Superior temporal gyrus (tissue), 1 donor: ENCODE measurements around the gene MUC5B.
"Not testable (repeated sequence)": the region's sequence is repeated elsewhere in the genome, so short reads cannot be mapped to it uniquely, and the experiment has no call there.

Experiments
- DNase-seq: peaks from one replicate; pipeline ENCODE4 v3.0.0-alpha.2; 2016; ENCODE audit errors: extremely low spot score

The MUC5B gene

GRCh38 chr11:1248951-1249350, 26.1 kb downstream of the MUC5B start:
- not testable (repeated sequence) for DNase-seq

- DNase-seq = not testable (repeated sequence)
Measured at GRCh38 chr11:1250411-1250810, 27.5 kb downstream of the MUC5B start.

GRCh38 chr11:1251236-1251770, 28.4 kb downstream of the MUC5B start:
- DNase-seq = no peak

- no peak for DNase-seq
Measured at GRCh38 chr11:1252371-1253102, 29.7 kb downstream of the MUC5B start.

DNA sequence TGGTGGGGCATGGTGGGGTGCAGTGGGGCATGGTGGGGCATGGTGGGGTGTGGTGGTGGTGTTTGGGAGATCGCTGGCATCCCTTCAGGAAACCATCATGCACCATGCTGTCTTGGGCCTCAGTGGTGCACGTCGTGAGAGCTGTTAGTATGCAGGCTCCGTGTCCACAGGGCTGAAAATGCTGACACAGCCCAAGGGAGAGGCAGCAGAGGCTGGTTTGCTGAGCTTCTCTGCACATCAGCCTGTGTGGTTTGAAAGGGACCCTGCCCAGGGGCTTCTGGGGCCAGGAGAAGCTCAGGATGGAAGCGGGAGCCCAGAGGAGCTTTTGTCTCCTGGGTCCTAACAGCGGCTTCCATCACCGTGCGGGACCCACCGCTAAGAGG, 30.2 kb downstream of the MUC5B start:
- no peak for DNase-seq

- no peak for DNase-seq
Measured at GRCh38 chr11:1254086-1254648, 31.3 kb downstream of the MUC5B start.

- no peak for DNase-seq
Measured at GRCh38 chr11:1254733-1255132, 31.9 kb downstream of the MUC5B start.

- no peak for DNase-seq
Measured at GRCh38 chr11:1255151-1255550, 32.3 kb downstream of the MUC5B start.

DNA sequence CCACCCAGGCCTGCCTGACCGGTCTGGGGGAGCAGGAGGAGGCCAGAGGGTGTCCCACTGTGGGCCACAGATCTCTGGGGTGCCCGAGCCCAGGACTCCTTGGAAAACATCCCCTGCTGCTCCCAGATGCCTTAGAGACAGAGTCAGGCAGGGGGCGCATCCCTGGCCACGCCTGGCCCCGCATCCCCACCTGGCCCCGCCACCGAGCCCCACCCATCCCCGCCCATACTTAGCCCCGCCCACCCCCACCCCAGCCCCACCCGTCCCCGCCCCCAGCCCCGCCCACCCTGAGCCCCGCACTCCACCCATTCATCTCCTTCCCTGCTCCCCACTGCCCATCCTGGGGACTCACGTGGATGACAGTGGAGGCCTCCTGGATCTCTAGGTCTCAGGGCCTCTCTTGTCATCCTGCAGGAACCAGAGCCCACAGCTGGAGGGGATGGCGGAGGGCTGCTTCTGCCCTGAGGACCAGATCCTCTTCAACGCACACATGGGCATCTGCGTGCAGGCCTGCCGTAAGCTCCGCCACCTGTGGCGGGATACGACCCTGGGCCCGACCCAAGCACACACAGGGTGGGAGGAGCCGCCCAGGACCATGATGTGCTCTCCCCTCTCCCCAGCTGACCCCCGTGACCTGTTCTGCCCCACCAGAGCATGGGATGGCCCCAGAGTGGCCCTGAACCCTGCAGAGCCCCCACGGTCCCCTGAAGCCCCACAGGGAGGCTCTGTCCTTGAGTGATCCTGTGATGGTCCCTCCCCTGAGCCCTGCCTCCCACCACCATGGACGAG, 33.6 kb downstream of the MUC5B start:
- DNase-seq = no peak

- DNase-seq = no peak
Measured at GRCh38 chr11:1257366-1257765, 34.5 kb downstream of the MUC5B start.

DNA sequence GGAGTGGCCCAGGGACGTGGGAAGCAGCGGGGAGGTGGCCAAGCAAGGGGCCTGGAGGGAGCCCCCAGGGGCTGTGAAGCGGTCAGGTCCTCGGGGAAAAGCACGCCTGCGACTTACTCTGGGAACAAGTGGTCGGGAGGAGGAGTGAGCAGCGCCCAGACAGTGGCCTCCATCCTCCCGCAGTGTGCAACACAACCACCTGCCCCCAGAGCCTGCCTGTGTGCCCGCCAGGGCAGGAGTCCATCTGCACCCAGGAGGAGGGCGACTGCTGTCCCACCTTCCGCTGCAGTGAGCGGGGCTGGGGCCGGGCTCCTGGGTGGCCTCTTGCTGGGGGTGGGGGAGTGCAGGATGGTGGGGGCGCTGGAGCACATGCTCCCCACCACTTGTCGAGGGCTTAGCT, 35.0 kb downstream of the MUC5B start:
- no peak for DNase-seq

GRCh38 chr11:1258401-1259075, 35.7 kb downstream of the MUC5B start:
- DNase-seq = no peak

GRCh38 chr11:1259076-1259461, 36.2 kb downstream of the MUC5B start:
- no peak for DNase-seq

DNA sequence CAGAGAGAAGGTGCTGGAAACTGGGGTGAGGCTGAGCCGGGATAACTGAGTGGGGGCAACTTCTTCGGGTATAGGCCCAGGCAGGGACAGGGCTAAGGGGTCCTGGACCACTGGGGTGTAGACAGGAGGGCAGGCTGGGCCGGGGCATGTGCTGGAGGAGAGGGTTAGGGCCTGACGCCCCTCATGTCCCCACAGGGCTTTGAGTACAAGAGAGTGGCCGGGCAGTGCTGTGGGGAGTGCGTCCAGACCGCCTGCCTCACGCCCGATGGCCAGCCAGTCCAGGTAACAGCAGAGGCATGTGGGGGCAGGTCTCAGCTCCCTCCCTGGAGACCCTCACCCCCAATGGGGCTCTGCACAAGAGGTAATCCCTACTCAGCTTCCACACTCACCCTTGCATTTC, 36.7 kb downstream of the MUC5B start:
- no peak for DNase-seq

DNA sequence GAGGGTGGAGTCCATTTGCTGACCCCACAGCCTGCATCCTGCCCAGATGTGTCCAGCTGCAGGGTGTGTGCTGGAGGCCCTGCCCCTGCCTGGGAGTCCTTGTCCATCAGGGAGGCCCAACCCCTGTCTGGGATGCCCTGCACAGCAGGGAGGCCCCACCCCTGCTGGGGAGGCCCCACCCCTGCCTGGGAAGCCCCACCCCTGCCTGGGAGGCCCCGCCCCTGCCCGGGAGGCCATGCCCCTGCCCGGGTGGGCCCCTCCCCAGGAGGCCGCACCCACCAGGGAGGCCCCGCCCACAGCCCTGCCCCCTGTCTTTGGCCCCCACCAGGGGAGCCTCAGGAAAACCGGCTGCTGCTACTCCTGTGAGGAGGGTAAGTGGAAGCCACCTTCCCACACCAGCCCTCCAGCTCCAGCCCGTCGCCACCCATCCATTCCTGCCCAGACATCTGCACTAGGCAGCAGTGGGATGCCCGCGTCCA, 37.2 kb downstream of the MUC5B start:
- no peak for DNase-seq

- DNase-seq = no peak
Measured at GRCh38 chr11:1260620-1261019, 37.8 kb downstream of the MUC5B start.

DNA sequence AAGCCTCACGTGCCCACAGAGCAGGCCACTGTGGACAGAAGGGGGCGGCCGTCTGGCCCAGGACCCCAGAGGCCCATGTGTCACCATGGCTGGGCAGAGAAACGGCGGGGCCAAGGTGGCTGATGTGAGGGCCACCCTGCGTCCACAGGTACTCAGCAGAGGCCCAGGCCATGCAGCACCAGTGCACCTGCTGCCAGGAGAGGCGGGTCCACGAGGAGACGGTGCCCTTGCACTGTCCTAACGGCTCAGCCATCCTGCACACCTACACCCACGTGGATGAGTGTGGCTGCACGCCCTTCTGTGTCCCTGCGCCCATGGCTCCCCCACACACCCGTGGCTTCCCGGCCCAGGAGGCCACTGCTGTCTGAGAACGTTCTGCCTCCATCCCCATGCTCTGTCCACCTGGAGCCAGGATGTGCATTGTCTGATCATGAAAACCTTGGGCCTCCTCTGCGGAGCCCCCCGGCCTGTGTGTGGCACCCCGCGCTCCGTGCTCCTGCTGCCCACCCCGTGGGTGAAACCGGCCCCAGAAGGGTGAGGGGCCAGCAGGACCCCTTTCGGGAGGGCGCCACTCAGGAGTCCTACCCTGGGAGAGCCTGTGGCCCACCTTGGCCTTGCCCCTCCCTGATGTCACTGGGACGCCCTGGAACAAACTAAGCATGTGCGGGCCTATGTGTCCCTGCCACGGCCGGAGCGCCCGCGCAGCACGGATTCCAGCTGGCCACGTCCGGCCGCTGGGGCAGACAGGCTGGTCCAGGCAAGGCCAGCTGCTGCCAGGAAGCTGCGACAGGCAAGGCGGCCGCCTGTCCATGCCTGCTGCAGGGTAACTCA, 38.6 kb downstream of the MUC5B start:
- no peak for DNase-seq

DNA sequence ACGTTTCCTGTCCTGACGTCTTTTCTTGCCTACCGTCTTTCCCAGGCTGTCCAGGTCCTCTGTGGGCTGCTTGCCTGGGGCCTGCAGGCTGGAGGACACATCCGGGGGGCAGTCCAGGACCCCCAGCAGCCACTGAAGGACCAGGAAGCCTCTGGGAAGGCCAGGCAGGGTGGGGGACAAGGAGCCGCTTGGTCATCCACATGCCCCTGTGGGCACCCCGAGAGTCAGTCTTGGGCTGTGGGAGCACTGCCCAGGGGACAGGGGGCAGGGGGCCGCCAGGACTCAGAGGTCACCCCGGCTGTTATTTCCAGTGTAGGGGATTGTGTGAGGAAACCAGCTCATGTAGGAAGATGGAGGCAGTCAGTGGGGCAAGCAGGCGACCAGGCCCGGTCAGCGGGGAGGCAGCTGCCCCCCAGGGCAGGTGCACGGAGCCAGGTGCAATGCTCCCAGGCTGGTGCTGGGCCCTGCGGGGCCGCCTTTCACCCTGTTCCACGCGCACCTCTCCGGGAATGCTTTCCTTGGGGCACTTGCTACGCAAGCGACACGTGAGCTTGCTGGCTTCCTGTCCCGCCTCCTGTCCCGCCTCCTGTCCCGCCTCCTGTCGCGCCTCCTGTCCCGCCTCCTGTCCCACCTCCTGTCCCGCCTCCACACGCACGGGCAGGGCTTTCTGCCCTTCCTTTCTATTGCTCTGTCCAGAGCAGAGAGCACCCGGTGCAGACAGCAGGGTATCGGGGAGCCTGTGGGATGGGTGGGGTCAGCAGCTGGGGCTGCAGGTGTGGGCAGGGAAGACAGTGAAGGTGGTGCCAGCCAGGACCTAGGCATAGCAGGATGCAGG, 39.5 kb downstream of the MUC5B start:
- peak; percentile 92 for DNase-seq

DNA sequence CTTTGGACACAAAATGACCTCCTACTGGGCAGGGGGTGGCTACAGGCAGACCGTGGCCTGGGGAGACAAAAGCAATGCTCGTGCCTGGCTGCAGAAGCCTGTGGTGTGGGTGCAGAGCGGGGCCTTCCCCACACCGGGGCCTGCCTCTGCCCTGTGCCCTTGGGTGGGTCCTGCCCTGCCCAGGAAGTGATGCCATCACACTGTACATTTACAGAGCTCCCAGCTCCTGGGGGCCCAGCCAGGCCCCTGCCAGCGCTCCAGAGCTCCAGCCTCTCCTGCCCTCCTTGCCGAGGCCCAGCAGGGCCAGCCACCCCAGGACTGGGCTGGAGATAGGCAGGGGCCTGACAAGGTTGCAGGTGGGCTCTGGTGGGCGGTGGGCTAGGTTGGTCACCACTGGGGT, 40.1 kb downstream of the MUC5B start:
- no peak for DNase-seq

GRCh38 chr11:1264444-1264843, 41.6 kb downstream of the MUC5B start:
- DNase-seq = peak; percentile 54
